BLaER1 treated with 17β-estradiol and CSF1 and Interleukin-3, amounts not matched to agents 10 nM and 100 nM (cell line): ENCODE results near the gene CDH11.

Source experiments
- H3K27ac ChIP-seq, 11 experiments: shearing (Covaris generic); formaldehyde crosslinking; 2 replicates each; pipeline ENCODE4 v1.8.1; 2022
- H3K27me3 ChIP-seq, 11 experiments: shearing (Covaris generic); formaldehyde crosslinking; 2 replicates each; pipeline ENCODE4 v1.8.1; 2022
- H3K36me3 ChIP-seq, 11 experiments: shearing (Covaris generic); formaldehyde crosslinking; 2 replicates each; pipeline ENCODE4 v1.8.1; 2022
- H3K4me1 ChIP-seq, 10 experiments: shearing (Covaris generic); formaldehyde crosslinking; 2 replicates each; pipeline ENCODE4 v1.8.1; 2022
- H3K4me2 ChIP-seq, 11 experiments: shearing (Covaris generic); formaldehyde crosslinking; 2 replicates each; pipeline ENCODE4 v1.8.1; 2022
- H3K4me3 ChIP-seq, 10 experiments: shearing (Covaris generic); formaldehyde crosslinking; 2 replicates each; pipeline ENCODE4 v1.8.1; 2022
- H3K9ac ChIP-seq, 11 experiments: shearing (Covaris generic); formaldehyde crosslinking; 2 replicates each; pipeline ENCODE4 v1.8.1; 2022
- H3K9me3 ChIP-seq, 11 experiments: shearing (Covaris generic); formaldehyde crosslinking; replicated peaks in 1 of 11; 2 replicates each; pipeline ENCODE4 v1.8.1; 2022
- H4K20me1 ChIP-seq, 11 experiments: shearing (Covaris generic); formaldehyde crosslinking; 2 replicates each; pipeline ENCODE4 v1.8.1; 2022
- Cebpa-rat ChIP-seq, 11 experiments: shearing (Covaris generic); IDR thresholded peaks; 2 replicates each; pipeline ENCODE4 v1.8.1; 2022

The CDH11 gene, protein sequence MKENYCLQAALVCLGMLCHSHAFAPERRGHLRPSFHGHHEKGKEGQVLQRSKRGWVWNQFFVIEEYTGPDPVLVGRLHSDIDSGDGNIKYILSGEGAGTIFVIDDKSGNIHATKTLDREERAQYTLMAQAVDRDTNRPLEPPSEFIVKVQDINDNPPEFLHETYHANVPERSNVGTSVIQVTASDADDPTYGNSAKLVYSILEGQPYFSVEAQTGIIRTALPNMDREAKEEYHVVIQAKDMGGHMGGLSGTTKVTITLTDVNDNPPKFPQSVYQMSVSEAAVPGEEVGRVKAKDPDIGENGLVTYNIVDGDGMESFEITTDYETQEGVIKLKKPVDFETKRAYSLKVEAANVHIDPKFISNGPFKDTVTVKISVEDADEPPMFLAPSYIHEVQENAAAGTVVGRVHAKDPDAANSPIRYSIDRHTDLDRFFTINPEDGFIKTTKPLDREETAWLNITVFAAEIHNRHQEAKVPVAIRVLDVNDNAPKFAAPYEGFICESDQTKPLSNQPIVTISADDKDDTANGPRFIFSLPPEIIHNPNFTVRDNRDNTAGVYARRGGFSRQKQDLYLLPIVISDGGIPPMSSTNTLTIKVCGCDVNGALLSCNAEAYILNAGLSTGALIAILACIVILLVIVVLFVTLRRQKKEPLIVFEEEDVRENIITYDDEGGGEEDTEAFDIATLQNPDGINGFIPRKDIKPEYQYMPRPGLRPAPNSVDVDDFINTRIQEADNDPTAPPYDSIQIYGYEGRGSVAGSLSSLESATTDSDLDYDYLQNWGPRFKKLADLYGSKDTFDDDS

GRCh38 chr16:65121870-65122723, at the start of gene CDH11:
CDH11 (minus strand) TSS chr16:65122063; CDS start chr16:65004869, 117,194 bp downstream.
- H3K4me2 ChIP-seq, result peak within 1 kb of the TSS; percentile 72 to 96 (median 81)
- H3K36me3 ChIP-seq, result no peaks in the 10 kb centered on the region
- peaks cover 0 to 14% (median 0%) of the 10 kb centered on the region in 11 experiments; a peak in 3 of 22 replicates for H4K20me1 ChIP-seq

GRCh38 chr16:65154321-65154720, 32.5 kb upstream of the CDH11 start:
- Histone ChIP-seq H3K27me3 (no peaks in the 10 kb centered on the region), H4K20me1 (no peaks in the 10 kb centered on the region), H3K9ac (no peak overlapping the region), H3K9me3 (no peaks in the 10 kb centered on the region), H3K36me3 (no peaks in the 10 kb centered on the region), H3K4me2 (no peak overlapping the region), H3K4me1 (no peaks in the 10 kb centered on the region), H3K4me3 (no peak overlapping the region), H3K27ac (no peak overlapping the region)
- no peak for TF ChIP-seq Cebpa-rat (IDR thresholded peaks at IDR 0.05)

More at GRCh38 chr16:65121870-65122723, at the start of gene CDH11:
- Histone ChIP-seq H3K4me1 (peaks cover 7 to 34% (median 12%) of the 10 kb centered on the region in 10 experiments; a peak in 13 of 20 replicates), H3K27me3 (peaks cover 68 to 84% (median 82%) of the 10 kb centered on the region in 11 experiments), H3K9me3 (peaks cover 21 to 38% (median 25%) of the 10 kb centered on the region in 11 experiments), H3K4me3 (peak within 1 kb of the TSS; percentile 50 to 68 (median 59)), H3K9ac (peak within 1 kb of the TSS in 10 of 11 experiments; percentile 10 to 64 (median 53); a peak in 16 of 22 replicates), H3K27ac (peak within 1 kb of the TSS in 5 of 11 experiments; percentile 3 to 36 (median 21); a peak in 6 of 22 replicates)
- TF ChIP-seq Cebpa-rat (IDR thresholded peaks at IDR 0.05), result no peak

DNA sequence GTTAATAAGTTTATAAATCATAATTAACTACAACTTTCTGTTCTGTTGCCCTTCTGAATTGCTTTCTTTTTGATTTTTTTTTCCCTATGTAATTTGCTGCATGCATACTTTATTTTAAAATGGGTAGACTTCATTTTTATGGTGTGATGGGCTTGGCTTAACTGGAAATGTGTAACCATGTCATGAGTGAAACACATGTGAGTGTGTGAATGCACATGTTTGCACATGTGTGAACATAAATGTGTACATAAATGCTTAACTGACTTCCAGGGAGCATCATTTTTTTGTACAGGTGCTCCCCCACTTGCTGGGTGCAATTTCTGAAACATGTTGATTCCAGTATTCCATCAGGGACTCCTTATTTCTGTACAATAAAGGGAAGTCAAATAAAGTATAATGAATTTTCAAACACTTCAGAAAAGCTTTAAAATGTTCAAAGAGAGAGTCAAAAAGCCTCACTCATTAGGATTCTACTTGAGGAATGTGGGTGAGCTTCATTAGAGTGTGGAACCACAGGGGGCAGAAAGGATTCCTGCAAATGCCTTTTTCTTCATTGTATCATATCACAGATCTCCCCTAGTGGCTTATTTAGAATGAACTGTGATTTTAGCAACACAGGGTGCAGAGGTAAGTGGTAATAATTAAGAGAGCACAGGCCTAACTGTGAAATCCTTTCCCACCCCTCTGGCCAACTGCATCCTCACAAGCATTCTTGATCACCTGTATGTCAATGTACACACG, 31.7 kb upstream of the CDH11 start:
- H3K27me3 ChIP-seq, result no peaks in the 10 kb centered on the region
- no peak overlapping the region for H3K4me2 ChIP-seq
- no peaks in the 10 kb centered on the region for H3K9me3 ChIP-seq
- no peaks in the 10 kb centered on the region for H3K4me1 ChIP-seq
- H3K9ac ChIP-seq, result no peak overlapping the region
- H3K4me3 ChIP-seq, result no peak overlapping the region
- TF ChIP-seq Cebpa-rat (IDR thresholded peaks at IDR 0.05), result no peak
- H4K20me1 ChIP-seq, result no peaks in the 10 kb centered on the region
- H3K36me3 ChIP-seq, result no peaks in the 10 kb centered on the region
- H3K27ac ChIP-seq, result no peak overlapping the region

- H3K27ac ChIP-seq, result no peak overlapping the region
- TF ChIP-seq Cebpa-rat (IDR thresholded peaks at IDR 0.05), result peak in 2 of 11 experiments; percentile 11 to 24; a peak in 1 of 22 replicates
- no peaks in the 10 kb centered on the region for H3K9me3 ChIP-seq
- H3K4me3 ChIP-seq, result no peak overlapping the region
- H3K4me1 ChIP-seq, result no peaks in the 10 kb centered on the region
- no peaks in the 10 kb centered on the region for H4K20me1 ChIP-seq
- no peaks in the 10 kb centered on the region for H3K27me3 ChIP-seq
- no peak overlapping the region for H3K4me2 ChIP-seq
- no peak overlapping the region for H3K9ac ChIP-seq
- H3K36me3 ChIP-seq, result no peaks in the 10 kb centered on the region
These were observed 26.9 kb upstream of the CDH11 start for GRCh38 chr16:65148804-65149203.

DNA sequence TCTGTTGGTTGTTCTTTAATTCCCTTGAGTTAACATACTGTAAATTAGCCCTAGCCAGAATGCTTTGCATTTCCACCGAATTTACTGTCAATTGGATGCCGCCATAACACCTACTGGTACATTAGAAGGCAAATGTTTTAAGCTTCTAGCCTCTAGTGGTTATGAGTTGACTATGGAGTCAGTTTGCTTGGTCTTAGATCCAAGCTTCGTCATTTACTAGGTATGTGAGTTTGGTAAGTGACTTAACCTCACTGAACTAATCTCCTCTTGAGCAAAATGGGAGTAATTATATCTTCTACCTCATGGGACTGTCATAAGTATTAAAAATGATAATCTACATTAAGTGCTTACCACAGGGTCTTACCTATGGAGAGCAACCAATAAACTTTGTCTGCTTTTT, 20.4 kb upstream of the CDH11 start:
- H4K20me1 ChIP-seq, result no peaks in the 10 kb centered on the region
- no peaks in the 10 kb centered on the region for H3K36me3 ChIP-seq
- H3K9me3 ChIP-seq, result no peaks in the 10 kb centered on the region
- no peaks in the 10 kb centered on the region for H3K27me3 ChIP-seq
- H3K9ac ChIP-seq, result no peak overlapping the region
- H3K4me2 ChIP-seq, result no peak overlapping the region
- no peak for TF ChIP-seq Cebpa-rat (IDR thresholded peaks at IDR 0.05)
- no peak overlapping the region for H3K4me3 ChIP-seq
- H3K4me1 ChIP-seq, result no peaks in the 10 kb centered on the region
- no peak overlapping the region for H3K27ac ChIP-seq

DNA sequence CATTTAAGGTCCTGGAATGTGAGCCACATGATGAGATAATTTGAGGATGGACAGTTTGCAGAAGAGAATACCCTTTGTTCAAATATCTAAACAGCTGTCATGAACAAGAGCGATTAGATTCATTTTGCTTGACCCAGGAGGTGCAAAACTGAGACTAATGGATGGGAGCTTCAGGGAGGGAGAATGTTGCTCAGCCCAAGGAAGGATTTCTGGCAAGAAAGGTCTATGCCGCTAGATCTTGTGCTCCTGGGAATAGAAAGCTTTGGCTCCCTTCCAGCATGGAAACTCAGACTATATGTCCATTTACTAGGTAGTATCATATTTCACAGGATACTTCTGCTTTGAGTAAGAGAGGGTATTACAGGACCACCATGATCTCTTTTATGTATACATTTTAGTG, 14.8 kb upstream of the CDH11 start:
- H3K4me1 ChIP-seq, result no peaks in the 10 kb centered on the region
- no peaks in the 10 kb centered on the region for H4K20me1 ChIP-seq
- H3K9me3 ChIP-seq, result no peaks in the 10 kb centered on the region
- no peaks in the 10 kb centered on the region for H3K36me3 ChIP-seq
- no peak overlapping the region for H3K4me2 ChIP-seq
- no peak for TF ChIP-seq Cebpa-rat (IDR thresholded peaks at IDR 0.05)
- H3K27me3 ChIP-seq, result no peaks in the 10 kb centered on the region
- H3K27ac ChIP-seq, result no peak overlapping the region
- no peak overlapping the region for H3K9ac ChIP-seq
- no peak overlapping the region for H3K4me3 ChIP-seq

DNA sequence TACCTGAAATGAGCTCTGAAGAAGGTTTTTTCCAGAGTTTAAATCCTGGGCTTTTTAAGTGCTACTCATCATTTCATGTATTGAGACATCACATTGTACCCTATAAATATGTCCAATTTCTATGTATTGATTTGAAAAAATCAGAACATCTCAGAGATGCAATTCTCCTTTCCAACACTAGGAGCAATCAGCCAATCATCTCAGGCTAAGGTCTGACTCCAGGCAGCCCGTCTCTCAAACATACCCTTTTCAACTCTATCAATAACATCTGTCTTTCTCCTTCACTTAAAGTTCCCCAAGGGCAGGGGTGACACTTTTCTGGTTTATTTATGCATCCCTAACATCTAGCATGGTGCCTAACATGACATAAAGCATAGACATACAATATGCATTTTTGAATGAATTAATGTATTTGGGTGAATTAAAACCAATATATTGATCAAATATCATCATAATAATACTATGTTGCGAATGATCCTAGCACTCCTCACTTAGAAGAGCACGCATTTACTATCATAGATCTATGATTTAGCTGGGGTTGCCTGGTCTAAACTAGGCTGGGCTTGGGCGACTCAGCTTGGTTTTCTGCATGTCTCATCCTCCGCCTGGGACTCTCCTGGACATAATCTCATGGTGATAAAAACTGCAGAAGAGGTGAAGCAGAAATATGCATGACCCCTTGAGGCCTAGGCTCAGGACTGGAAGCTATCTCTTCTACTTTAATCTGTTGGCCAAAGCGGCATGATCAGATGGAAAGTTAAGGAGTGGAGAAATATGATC, 5.2 kb upstream of the CDH11 start:
- H3K27me3 ChIP-seq, result peaks cover 32 to 43% (median 42%) of the 10 kb centered on the region in 11 experiments

More for the DNA sequence above, 5.2 kb upstream of the CDH11 start:
- Histone ChIP-seq H4K20me1 (no peaks in the 10 kb centered on the region; a peak in 1 of 22 replicates), H3K27ac (no peak overlapping the region), H3K36me3 (no peaks in the 10 kb centered on the region), H3K9me3 (peaks cover 21 to 25% (median 22%) of the 10 kb centered on the region in 11 experiments), H3K4me3 (no peak overlapping the region), H3K4me1 (peaks cover 0 to 15% (median 6%) of the 10 kb centered on the region in 10 experiments; a peak in 8 of 20 replicates), H3K9ac (no peak overlapping the region), H3K4me2 (no peak overlapping the region)
- TF ChIP-seq Cebpa-rat (IDR thresholded peaks at IDR 0.05), result no peak
